GM12878 (cell line): Measurements from ENCODE around the gene ZNF689. TPM values are rescaled to one million over a fixed set of nuclear protein-coding genes. Genes with fewer than 3 reads are reported as not detected.

Source experiments
- CBX3 ChIP-seq: fragments of 200-600 bp; sonication (generic); IDR thresholded peaks from 2 replicates; pipeline ENCODE4 v1.6.1; 2016; ENCODE audit warnings: low read depth, borderline replicate concordance
- CREM ChIP-seq: IDR thresholded peaks from 2 replicates; pipeline ENCODE4 v1.6.1; 2014; ENCODE audit warnings: antibody characterized with exemption, low read depth
- DPF2 ChIP-seq: fragments of 450-650 bp; IDR thresholded peaks from 2 replicates; pipeline ENCODE4 v1.6.1; 2017; ENCODE audit warnings: mild to moderate bottlenecking
- HDAC2 ChIP-seq: fragments of 200-600 bp; sonication (generic); IDR thresholded peaks from 2 replicates; pipeline ENCODE4 v1.6.1; 2017
- NFXL1 ChIP-seq: fragments of 450-650 bp; IDR thresholded peaks from 2 replicates; pipeline ENCODE4 v1.6.1; 2017; ENCODE audit warnings: antibody characterized with exemption, mild to moderate bottlenecking, borderline replicate concordance
- NR2C2 ChIP-seq: IDR thresholded peaks from 2 replicates; pipeline ENCODE4 v1.6.1; 2011; ENCODE audit warnings: borderline replicate concordance, low read depth; ENCODE audit not compliant: control insufficient read depth, insufficient read length
- NR2F1 ChIP-seq: fragments of 450-650 bp; conservative IDR thresholded peaks from 2 replicates; pipeline ENCODE4 v1.6.1; 2017; ENCODE audit warnings: mild to moderate bottlenecking
- POU2F2 ChIP-seq: IDR thresholded peaks from 3 replicates; pipeline ENCODE4 v1.6.1; 2011; ENCODE audit warnings: low read depth, mild to moderate bottlenecking, low read length, borderline replicate concordance
- SMC3 ChIP-seq: IDR thresholded peaks from 2 replicates; pipeline ENCODE4 v1.6.1; 2011; ENCODE audit warnings: low read length, improper control_type of control experiment, borderline replicate concordance
- ZNF384 ChIP-seq: IDR thresholded peaks from 2 replicates; pipeline ENCODE4 v1.6.1; 2012; ENCODE audit warnings: low read depth, mild to moderate bottlenecking, low read length, improper control_type of control experiment, borderline replicate concordance
- polyA plus RNA-seq, 11 experiments: library from polyadenylated mRNA; depleted of rRNA in 4 of 11; unstranded in 6 of 11; stranded (reverse) in 5 of 11; fragments of >200 nt; fragmentation: Nextera tagmentation in 4 of 11; fragmentation: Illumina TruSeq in 1 of 11; extraction: Ambion mirVana in 4 of 11; extraction: Trizol in 1 of 11; gene quantifications; 1 replicate in 1 of 11; 2 replicates in 10 of 11; pipeline versions ENCODE4 v1.2.1 to v1.2.3, GENCODE V29; 2011 to 2016; ENCODE audit warnings: inconsistent platforms in 2 of 11, missing spikeins in 2 of 11, low read depth in 1 of 11
- total RNA-seq, 4 experiments: library from RNA; depleted of rRNA in 3 of 4; stranded (reverse); fragments of >200 nt in 3 of 4; fragmentation: Illumina TruSeq in 1 of 4; extraction: Trizol in 1 of 4; gene quantifications; 2 replicates each; pipeline versions ENCODE4 v1.2.1 to v1.2.3, GENCODE V29; 2013 to 2021
- TF ChIP-seq, protein P1 (sequence below): fragments of 450-650 bp; IDR thresholded peaks from 2 replicates; pipeline ENCODE4 v1.6.1; 2016; ENCODE audit warnings: mild to moderate bottlenecking, moderate library complexity, borderline replicate concordance
- TF ChIP-seq, protein P2 (sequence below): IDR thresholded peaks from 2 replicates; pipeline ENCODE4 v1.6.1; 2011; ENCODE audit warnings: mild to moderate bottlenecking, low read depth, low read length, moderate library complexity; ENCODE audit not compliant: insufficient replicate concordance
- TF ChIP-seq, protein P3 (sequence below): fragments of 450-650 bp; formaldehyde crosslinking; IDR thresholded peaks from 2 replicates; pipeline ENCODE4 v1.4.0; 2020; ENCODE audit warnings: mild to moderate bottlenecking, moderate library complexity
- TF ChIP-seq, protein P4 (sequence below), 3 experiments: IDR thresholded peaks in 2 of 3; conservative IDR thresholded peaks in 1 of 3; 2 replicates each; pipeline ENCODE4 v1.5.1; 2011; ENCODE audit warnings: low read depth in 3 of 3, low read length in 3 of 3, mild to moderate bottlenecking in 3 of 3, control low read depth in 2 of 3, moderate library complexity in 2 of 3, inconsistent platforms in 1 of 3, mixed read lengths in 1 of 3; ENCODE audit not compliant: control insufficient read depth in 2 of 3, insufficient read depth in 1 of 3; ENCODE audit errors: extremely low read depth in 1 of 3
- TF ChIP-seq, protein P5 (sequence below): fragments of 450-650 bp; IDR thresholded peaks from 2 replicates; pipeline ENCODE4 v1.6.1; 2017; ENCODE audit warnings: low read depth, mild to moderate bottlenecking, moderate library complexity

ZNF689 gene
- total and polyA plus RNA-seq, 10 of the 15 experiments (the other 5 are each of a cell fraction or from before 2014, with no cell fraction given) = 4.7 to 13.2 (median 8.5) TPM

DNA sequence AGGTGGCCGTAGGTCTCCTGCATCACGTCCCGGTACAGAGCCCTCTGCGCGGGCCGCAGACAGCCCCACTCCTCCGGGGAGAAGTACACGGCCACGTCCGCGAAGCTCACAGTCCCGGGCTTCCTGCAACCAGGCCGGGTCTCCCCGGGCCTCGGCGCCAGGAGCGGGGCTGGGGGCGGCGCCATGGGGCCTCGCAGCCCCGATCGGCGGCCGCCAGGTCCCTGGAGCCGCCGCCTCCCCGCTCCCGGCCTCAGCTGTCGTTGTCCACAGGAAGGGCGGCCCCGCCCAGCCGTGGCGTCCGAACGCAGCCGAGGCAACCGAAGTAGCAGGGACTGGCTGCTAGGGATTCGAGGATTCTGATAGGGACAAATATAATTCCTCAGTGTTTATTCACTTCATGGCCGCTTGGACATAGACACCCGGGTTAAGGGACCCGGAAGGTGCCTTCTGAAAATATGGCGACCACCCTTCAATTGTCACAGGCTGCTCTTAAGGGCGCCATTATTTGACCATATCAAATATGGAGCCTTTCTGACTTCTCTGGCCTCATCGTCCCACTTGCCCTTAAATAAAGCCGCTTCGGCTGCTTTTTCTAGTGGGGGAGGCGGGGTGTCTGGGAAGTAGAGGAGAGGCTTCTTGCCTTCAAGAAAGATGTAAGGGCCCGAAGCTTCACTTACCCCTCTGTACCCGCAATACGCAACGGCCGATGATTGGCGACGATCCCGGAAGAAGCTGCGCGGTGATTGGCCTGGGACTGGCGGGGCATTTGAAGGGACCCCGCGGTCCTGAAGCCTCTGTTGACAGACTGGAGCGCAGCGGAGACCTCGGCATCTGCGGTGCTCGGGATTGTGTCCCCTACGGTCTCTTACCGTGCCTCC, 38.5 kb downstream of the ZNF689 start, which contains the start of gene ZNF688 (continued):
- TF ChIP-seq DPF2 = peak; percentile 74
- no peak for TF ChIP-seq NR2C2
- TF ChIP-seq, protein P1, sequence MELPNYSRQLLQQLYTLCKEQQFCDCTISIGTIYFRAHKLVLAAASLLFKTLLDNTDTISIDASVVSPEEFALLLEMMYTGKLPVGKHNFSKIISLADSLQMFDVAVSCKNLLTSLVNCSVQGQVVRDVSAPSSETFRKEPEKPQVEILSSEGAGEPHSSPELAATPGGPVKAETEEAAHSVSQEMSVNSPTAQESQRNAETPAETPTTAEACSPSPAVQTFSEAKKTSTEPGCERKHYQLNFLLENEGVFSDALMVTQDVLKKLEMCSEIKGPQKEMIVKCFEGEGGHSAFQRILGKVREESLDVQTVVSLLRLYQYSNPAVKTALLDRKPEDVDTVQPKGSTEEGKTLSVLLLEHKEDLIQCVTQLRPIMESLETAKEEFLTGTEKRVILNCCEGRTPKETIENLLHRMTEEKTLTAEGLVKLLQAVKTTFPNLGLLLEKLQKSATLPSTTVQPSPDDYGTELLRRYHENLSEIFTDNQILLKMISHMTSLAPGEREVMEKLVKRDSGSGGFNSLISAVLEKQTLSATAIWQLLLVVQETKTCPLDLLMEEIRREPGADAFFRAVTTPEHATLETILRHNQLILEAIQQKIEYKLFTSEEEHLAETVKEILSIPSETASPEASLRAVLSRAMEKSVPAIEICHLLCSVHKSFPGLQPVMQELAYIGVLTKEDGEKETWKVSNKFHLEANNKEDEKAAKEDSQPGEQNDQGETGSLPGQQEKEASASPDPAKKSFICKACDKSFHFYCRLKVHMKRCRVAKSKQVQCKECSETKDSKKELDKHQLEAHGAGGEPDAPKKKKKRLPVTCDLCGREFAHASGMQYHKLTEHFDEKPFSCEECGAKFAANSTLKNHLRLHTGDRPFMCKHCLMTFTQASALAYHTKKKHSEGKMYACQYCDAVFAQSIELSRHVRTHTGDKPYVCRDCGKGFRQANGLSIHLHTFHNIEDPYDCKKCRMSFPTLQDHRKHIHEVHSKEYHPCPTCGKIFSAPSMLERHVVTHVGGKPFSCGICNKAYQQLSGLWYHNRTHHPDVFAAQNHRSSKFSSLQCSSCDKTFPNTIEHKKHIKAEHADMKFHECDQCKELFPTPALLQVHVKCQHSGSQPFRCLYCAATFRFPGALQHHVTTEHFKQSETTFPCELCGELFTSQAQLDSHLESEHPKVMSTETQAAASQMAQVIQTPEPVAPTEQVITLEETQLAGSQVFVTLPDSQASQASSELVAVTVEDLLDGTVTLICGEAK = peak; percentile 77; the same call in 1 of the 2 replicates
- no peak for TF ChIP-seq CBX3
- no peak; the same call in 1 of the 2 replicates for TF ChIP-seq NR2F1
- peak; percentile 93 for TF ChIP-seq CREM
- TF ChIP-seq POU2F2 = peak; percentile 16; the same call in 1 of the 3 replicates
- TF ChIP-seq, protein P2, sequence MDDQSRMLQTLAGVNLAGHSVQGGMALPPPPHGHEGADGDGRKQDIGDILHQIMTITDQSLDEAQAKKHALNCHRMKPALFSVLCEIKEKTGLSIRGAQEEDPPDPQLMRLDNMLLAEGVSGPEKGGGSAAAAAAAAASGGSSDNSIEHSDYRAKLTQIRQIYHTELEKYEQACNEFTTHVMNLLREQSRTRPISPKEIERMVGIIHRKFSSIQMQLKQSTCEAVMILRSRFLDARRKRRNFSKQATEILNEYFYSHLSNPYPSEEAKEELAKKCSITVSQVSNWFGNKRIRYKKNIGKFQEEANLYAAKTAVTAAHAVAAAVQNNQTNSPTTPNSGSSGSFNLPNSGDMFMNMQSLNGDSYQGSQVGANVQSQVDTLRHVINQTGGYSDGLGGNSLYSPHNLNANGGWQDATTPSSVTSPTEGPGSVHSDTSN = no peak
- TF ChIP-seq ZNF384 = no peak
- TF ChIP-seq HDAC2 = peak; percentile 94; the same call in 1 of the 2 replicates
- TF ChIP-seq, protein P3, sequence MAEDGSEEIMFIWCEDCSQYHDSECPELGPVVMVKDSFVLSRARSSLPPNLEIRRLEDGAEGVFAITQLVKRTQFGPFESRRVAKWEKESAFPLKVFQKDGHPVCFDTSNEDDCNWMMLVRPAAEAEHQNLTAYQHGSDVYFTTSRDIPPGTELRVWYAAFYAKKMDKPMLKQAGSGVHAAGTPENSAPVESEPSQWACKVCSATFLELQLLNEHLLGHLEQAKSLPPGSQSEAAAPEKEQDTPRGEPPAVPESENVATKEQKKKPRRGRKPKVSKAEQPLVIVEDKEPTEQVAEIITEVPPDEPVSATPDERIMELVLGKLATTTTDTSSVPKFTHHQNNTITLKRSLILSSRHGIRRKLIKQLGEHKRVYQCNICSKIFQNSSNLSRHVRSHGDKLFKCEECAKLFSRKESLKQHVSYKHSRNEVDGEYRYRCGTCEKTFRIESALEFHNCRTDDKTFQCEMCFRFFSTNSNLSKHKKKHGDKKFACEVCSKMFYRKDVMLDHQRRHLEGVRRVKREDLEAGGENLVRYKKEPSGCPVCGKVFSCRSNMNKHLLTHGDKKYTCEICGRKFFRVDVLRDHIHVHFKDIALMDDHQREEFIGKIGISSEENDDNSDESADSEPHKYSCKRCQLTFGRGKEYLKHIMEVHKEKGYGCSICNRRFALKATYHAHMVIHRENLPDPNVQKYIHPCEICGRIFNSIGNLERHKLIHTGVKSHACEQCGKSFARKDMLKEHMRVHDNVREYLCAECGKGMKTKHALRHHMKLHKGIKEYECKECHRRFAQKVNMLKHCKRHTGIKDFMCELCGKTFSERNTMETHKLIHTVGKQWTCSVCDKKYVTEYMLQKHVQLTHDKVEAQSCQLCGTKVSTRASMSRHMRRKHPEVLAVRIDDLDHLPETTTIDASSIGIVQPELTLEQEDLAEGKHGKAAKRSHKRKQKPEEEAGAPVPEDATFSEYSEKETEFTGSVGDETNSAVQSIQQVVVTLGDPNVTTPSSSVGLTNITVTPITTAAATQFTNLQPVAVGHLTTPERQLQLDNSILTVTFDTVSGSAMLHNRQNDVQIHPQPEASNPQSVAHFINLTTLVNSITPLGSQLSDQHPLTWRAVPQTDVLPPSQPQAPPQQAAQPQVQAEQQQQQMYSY = no peak
- TF ChIP-seq, protein P4, sequence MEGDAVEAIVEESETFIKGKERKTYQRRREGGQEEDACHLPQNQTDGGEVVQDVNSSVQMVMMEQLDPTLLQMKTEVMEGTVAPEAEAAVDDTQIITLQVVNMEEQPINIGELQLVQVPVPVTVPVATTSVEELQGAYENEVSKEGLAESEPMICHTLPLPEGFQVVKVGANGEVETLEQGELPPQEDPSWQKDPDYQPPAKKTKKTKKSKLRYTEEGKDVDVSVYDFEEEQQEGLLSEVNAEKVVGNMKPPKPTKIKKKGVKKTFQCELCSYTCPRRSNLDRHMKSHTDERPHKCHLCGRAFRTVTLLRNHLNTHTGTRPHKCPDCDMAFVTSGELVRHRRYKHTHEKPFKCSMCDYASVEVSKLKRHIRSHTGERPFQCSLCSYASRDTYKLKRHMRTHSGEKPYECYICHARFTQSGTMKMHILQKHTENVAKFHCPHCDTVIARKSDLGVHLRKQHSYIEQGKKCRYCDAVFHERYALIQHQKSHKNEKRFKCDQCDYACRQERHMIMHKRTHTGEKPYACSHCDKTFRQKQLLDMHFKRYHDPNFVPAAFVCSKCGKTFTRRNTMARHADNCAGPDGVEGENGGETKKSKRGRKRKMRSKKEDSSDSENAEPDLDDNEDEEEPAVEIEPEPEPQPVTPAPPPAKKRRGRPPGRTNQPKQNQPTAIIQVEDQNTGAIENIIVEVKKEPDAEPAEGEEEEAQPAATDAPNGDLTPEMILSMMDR (IDR thresholded peaks at IDR 0.05 in 2 of 3, conservative IDR thresholded peaks at IDR 0.05 in 1 of 3; ENCODE audit: control insufficient read depth in 2 of 3, extremely low read depth in 1 of 3, insufficient read depth in 1 of 3, low read depth in 3 of 3, low read length in 3 of 3) = 0 out of 6 replicates have a peak, but pooled peaks of 1 of the 3 experiments have one; percentile 3
- TF ChIP-seq NFXL1 = no peak
- peak; percentile 22; the same call in 1 of the 2 replicates for TF ChIP-seq SMC3
- TF ChIP-seq, protein P5, sequence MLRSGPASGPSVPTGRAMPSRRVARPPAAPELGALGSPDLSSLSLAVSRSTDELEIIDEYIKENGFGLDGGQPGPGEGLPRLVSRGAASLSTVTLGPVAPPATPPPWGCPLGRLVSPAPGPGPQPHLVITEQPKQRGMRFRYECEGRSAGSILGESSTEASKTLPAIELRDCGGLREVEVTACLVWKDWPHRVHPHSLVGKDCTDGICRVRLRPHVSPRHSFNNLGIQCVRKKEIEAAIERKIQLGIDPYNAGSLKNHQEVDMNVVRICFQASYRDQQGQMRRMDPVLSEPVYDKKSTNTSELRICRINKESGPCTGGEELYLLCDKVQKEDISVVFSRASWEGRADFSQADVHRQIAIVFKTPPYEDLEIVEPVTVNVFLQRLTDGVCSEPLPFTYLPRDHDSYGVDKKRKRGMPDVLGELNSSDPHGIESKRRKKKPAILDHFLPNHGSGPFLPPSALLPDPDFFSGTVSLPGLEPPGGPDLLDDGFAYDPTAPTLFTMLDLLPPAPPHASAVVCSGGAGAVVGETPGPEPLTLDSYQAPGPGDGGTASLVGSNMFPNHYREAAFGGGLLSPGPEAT = peak; percentile 92
